Hematopoietic multipotent progenitor cell treated with erythropoietin and hydrocortisone succinate and interleukin-3 and kit ligand, for 8 days (in vitro differentiated cells): Measurements from ENCODE around the gene PCBP3.

Experiments
- DNase-seq: peaks from one replicate; pipeline ENCODE4 v3.0.0-alpha.2; 2015

Gene PCBP3

GRCh38 chr21:45735259-45736000, 91.9 kb downstream of the PCBP3 start:
- no peak for DNase-seq

GRCh38 chr21:45736042-45736689, 92.6 kb downstream of the PCBP3 start:
- DNase-seq = no peak

- no peak for DNase-seq
These were observed 93.4 kb downstream of the PCBP3 start for GRCh38 chr21:45736690-45737484.

GRCh38 chr21:45737485-45738166, 94.1 kb downstream of the PCBP3 start:
- no peak for DNase-seq

GRCh38 chr21:45739218-45740087, 95.9 kb downstream of the PCBP3 start:
- DNase-seq = no peak

GRCh38 chr21:45740088-45740440, 96.5 kb downstream of the PCBP3 start:
- no peak for DNase-seq

GRCh38 chr21:45740491-45741357, 97.2 kb downstream of the PCBP3 start:
- DNase-seq = no peak

GRCh38 chr21:45741691-45742090, 98.2 kb downstream of the PCBP3 start:
- no peak for DNase-seq

GRCh38 chr21:45742247-45742646, 98.7 kb downstream of the PCBP3 start:
- no peak for DNase-seq

GRCh38 chr21:45745256-45745655, 101.7 kb downstream of the PCBP3 start:
- no peak for DNase-seq

- DNase-seq = no peak
These were observed 103.8 kb downstream of the PCBP3 start for GRCh38 chr21:45747233-45747766.

GRCh38 chr21:45747802-45748445, 104.4 kb downstream of the PCBP3 start:
- DNase-seq = no peak

- no peak for DNase-seq
These were observed 105.1 kb downstream of the PCBP3 start for GRCh38 chr21:45748593-45748992.

- no peak for DNase-seq
These were observed 106.4 kb downstream of the PCBP3 start for GRCh38 chr21:45749974-45750373.

GRCh38 chr21:45750936-45751335, 107.4 kb downstream of the PCBP3 start:
- no peak for DNase-seq

GRCh38 chr21:45753445-45753844, 109.9 kb downstream of the PCBP3 start:
- no peak for DNase-seq

GRCh38 chr21:45756029-45756428, 112.5 kb downstream of the PCBP3 start:
- no peak for DNase-seq

- DNase-seq = no peak
These were observed 113.1 kb downstream of the PCBP3 start for GRCh38 chr21:45756669-45757068.

GRCh38 chr21:45761704-45762103, 118.2 kb downstream of the PCBP3 start:
- no peak for DNase-seq

- no peak for DNase-seq
These were observed 119.5 kb downstream of the PCBP3 start for GRCh38 chr21:45763074-45763473.
